Measurements from ENCODE around the gene FAM53A. TPM values are rescaled to one million over a fixed set of nuclear protein-coding genes. Genes with fewer than 3 reads are reported as not detected.

Gene FAM53A
- total and polyA plus RNA-seq, 2 of the 13 experiments (the other 11 are each of a cell fraction or from before 2014, with no cell fraction given), result 0.48 to 1.1 TPM

- TF ChIP-seq TIGD3 (CRISPR knock-in tag; IDR thresholded peaks at IDR 0.05; ENCODE audit: borderline replicate concordance) (peak; percentile 81; the same call in 1 of the 2 replicates), ZNF256 (CRISPR knock-in tag; conservative IDR thresholded peaks at IDR 0.05) (peak; percentile 99), KDM5B (CRISPR knock-in tag; IDR thresholded peaks at IDR 0.05; ENCODE audit: borderline replicate concordance) (peak; percentile 100), IKZF5 (CRISPR knock-in tag; IDR thresholded peaks at IDR 0.05) (peak; percentile 88), GATAD2A (CRISPR knock-in tag; IDR thresholded peaks at IDR 0.05) (peak; percentile 49), KLF16 (CRISPR knock-in tag; IDR thresholded peaks at IDR 0.05) (peak in 1 of 2 experiments; percentile 97; a peak in 3 of 4 replicates), ATRX (CRISPR knock-in tag; IDR thresholded peaks at IDR 0.05; ENCODE audit: borderline replicate concordance) (no peak), ZNF83 (CRISPR knock-in tag; IDR thresholded peaks at IDR 0.05; ENCODE audit: borderline replicate concordance) (no peak), PLRG1 (conservative IDR thresholded peaks at IDR 0.05) (no peak), ZHX2 (IDR thresholded peaks at IDR 0.05; ENCODE audit: low read depth) (no peak), ZHX2 (CRISPR knock-in tag; IDR thresholded peaks at IDR 0.05; ENCODE audit: borderline replicate concordance) (peak; percentile 98), ZNF552 (CRISPR knock-in tag; IDR thresholded peaks at IDR 0.05; ENCODE audit: borderline replicate concordance) (peak; percentile 98), NCOA1 (CRISPR knock-in tag; IDR thresholded peaks at IDR 0.05) (no peak), HNF4G (IDR thresholded peaks at IDR 0.05; ENCODE audit: borderline replicate concordance, low read depth, low read length) (peak; percentile 3; the same call in 1 of the 2 replicates), HNF4G (CRISPR knock-in tag; IDR thresholded peaks at IDR 0.05; ENCODE audit: borderline replicate concordance, low read depth) (no peak; the same call in 1 of the 2 replicates), ZSCAN12 (CRISPR knock-in tag; IDR thresholded peaks at IDR 0.05) (peak; percentile 98), ZNF569 (CRISPR knock-in tag; IDR thresholded peaks at IDR 0.05; ENCODE audit: borderline replicate concordance) (peak; percentile 91; the same call in 1 of the 2 replicates), CCDC6 (CRISPR knock-in tag; IDR thresholded peaks at IDR 0.05) (peak; percentile 97), CREM (IDR thresholded peaks at IDR 0.05) (peak; percentile 65; the same call in 1 of the 2 replicates), CREM (CRISPR knock-in tag; IDR thresholded peaks at IDR 0.05) (0 out of 2 replicates have a peak, but pooled peaks have one; percentile 15), SRSF9 (IDR thresholded peaks at IDR 0.05; ENCODE audit: borderline replicate concordance, insufficient read depth, low read depth, low read length, poor library complexity, severe bottlenecking) (no peak), ZNF562 (CRISPR knock-in tag; IDR thresholded peaks at IDR 0.05; ENCODE audit: borderline replicate concordance) (peak; percentile 86; the same call in 1 of the 2 replicates)
Observed at GRCh38 chr4:1712216-1713002, 28.3 kb upstream of the FAM53A start, which contains the start of gene SLBP (continued).

Measured in HepG2 (cell line).